HFF-Myc (cell line): ENCODE results near the gene TPRG1.

Source experiments
- DNase-seq: peaks from one replicate; pipeline ENCODE4 v3.0.0-alpha.2; 2011; ENCODE audit warnings: low read depth; ENCODE audit errors: extremely low read depth
- H3K4me3 ChIP-seq: replicated peaks from 2 replicates; pipeline ENCODE4 v1.5.1; 2011; ENCODE audit warnings: low read depth, mild to moderate bottlenecking, control low read depth, low read length
- TF ChIP-seq, protein P1 (sequence below): IDR thresholded peaks from 2 replicates; pipeline ENCODE4 v1.5.1; 2012; ENCODE audit warnings: mild to moderate bottlenecking, low read depth, low read length, control low read depth; ENCODE audit errors: missing control alignments

Gene TPRG1

GRCh38 chr3:189144645-189145044, 27.1 kb upstream of the TPRG1 start:
- H3K4me3 ChIP-seq, result no peak overlapping the region
- TF ChIP-seq, protein P1, sequence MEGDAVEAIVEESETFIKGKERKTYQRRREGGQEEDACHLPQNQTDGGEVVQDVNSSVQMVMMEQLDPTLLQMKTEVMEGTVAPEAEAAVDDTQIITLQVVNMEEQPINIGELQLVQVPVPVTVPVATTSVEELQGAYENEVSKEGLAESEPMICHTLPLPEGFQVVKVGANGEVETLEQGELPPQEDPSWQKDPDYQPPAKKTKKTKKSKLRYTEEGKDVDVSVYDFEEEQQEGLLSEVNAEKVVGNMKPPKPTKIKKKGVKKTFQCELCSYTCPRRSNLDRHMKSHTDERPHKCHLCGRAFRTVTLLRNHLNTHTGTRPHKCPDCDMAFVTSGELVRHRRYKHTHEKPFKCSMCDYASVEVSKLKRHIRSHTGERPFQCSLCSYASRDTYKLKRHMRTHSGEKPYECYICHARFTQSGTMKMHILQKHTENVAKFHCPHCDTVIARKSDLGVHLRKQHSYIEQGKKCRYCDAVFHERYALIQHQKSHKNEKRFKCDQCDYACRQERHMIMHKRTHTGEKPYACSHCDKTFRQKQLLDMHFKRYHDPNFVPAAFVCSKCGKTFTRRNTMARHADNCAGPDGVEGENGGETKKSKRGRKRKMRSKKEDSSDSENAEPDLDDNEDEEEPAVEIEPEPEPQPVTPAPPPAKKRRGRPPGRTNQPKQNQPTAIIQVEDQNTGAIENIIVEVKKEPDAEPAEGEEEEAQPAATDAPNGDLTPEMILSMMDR, result no peak
- no peak for DNase-seq

DNA sequence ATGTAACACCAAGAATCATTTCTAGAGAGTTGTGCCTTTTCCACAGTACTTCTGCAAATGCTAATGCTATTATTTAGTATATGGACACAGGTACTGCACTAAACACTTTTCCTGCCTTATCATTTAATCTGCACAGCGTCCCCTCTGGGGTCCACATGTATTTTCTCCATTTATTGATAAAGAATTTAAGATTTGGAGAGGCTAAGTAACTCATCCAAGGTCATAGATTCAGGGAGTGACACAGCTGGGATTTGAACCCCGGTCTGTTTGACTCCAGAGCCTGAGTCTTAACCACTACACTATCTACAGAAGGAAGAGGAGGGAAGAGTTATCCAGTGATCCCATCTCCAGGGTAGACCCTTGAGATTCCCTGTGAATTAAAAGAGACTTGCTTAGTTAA, 24.9 kb upstream of the TPRG1 start:
- DNase-seq, result no peak
- TF ChIP-seq, protein P1, result no peak
- no peak overlapping the region for H3K4me3 ChIP-seq

DNA sequence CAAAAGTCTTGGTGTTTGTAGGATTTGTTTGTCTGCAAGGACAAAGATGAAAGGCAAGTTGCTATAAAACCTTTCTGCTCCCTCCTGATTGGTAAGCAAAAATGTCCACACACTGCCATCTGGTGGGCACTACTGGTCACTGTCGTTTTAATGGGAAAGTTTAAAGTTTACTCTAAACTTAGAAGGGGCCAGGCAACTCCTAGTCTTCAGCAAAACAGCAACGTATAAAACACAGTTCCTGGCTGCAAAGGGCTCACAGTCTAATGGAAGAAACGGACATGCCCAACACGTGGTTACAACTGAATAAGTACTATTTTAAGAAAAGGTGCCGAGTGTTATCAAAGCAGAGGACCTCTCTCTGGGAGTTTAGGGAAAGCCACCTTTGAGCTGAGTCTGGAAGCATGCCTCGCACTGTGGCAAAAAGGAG, 23.7 kb upstream of the TPRG1 start:
- no peak overlapping the region for H3K4me3 ChIP-seq
- TF ChIP-seq, protein P1, result peak; percentile 70
- DNase-seq, result peak; percentile 49

- no peak overlapping the region for H3K4me3 ChIP-seq
- TF ChIP-seq, protein P1, result no peak
- no peak for DNase-seq
These were observed 22.6 kb upstream of the TPRG1 start for GRCh38 chr3:189149203-189149602.

GRCh38 chr3:189157232-189158007, 14.4 kb upstream of the TPRG1 start:
- no peak overlapping the region for H3K4me3 ChIP-seq
- TF ChIP-seq, protein P1, result no peak
- no peak for DNase-seq

GRCh38 chr3:189158034-189158433, 13.7 kb upstream of the TPRG1 start:
- no peak for DNase-seq
- TF ChIP-seq, protein P1, result no peak
- H3K4me3 ChIP-seq, result no peak overlapping the region
